A549 (cell line): ENCODE measurements around the gene RTN4RL1. TPM values are rescaled to one million over a fixed set of nuclear protein-coding genes. Genes with fewer than 3 reads are reported as not detected.

Source experiments
- ATAC-seq, 2 experiments: fragments of 200-7000 bp in 1 of 2; fragments of >200 bp in 1 of 2; cut with Nextera tagmentation in 1 of 2; cut with Tn5 transposase in 1 of 2; 3 replicates each; pipeline versions ENCODE4 v1.8.0 to v1.9.1; 2018 to 2020; ENCODE audit warnings: mild to moderate bottlenecking in 1 of 2, moderate library complexity in 1 of 2
- CTCF ChIA-PET: fragments of 300-600 bp; sonication (Branson Sonifier 250); formaldehyde crosslinking; extraction: SDS; loops from one replicate; lab custom pipeline; 2021; ENCODE audit warnings: antibody characterized with exemption, inconsistent platforms; lab: Yijun Ruan, JAX
- POLR2A ChIA-PET: fragments of 350-600 bp; formaldehyde crosslinking; extraction: SDS; loops from one replicate; lab custom pipeline; 2021; ENCODE audit warnings: antibody characterized with exemption, inconsistent platforms; lab: Yijun Ruan, JAX
- DNase-seq, 2 experiments: peaks; one replicate each; pipeline versions ENCODE4 v3.0.0 to v3.0.0-alpha.2; 2011 to 2016; ENCODE audit warnings: low read depth in 1 of 2, low spot score in 1 of 2
- FAIRE-seq: peaks from 2 replicates; lab custom pipeline; 2011; peaks lifted over from hg19 to GRCh38; lab: Jason Lieb, UNC
- H3K27ac ChIP-seq, 2 experiments: fragments of >200 bp; sonication (Bioruptor Twin); formaldehyde crosslinking; 3 replicates each; pipeline ENCODE4 v1.5.1; 2016 to 2017
- H3K4me1 ChIP-seq: fragments of >200 bp; sonication (Bioruptor Twin); formaldehyde crosslinking; 3 replicates; pipeline ENCODE4 v1.6.1; 2016
- H3K4me2 ChIP-seq: fragments of >200 bp; sonication (Bioruptor Twin); formaldehyde crosslinking; 3 replicates; pipeline ENCODE4 v1.6.1; 2016
- H3K4me3 ChIP-seq: fragments of >200 bp; sonication (Bioruptor Twin); formaldehyde crosslinking; 3 replicates; pipeline ENCODE4 v1.5.1; 2016
- H3K9me3 ChIP-seq: fragments of >200 bp; sonication (Bioruptor Twin); formaldehyde crosslinking; 3 replicates; pipeline ENCODE4 v1.6.1; 2016
- BHLHE40 ChIP-seq: IDR thresholded peaks from 2 replicates; pipeline ENCODE4 v1.6.1; 2012; ENCODE audit warnings: low read depth, low read length, inconsistent platforms
- CHD4 ChIP-seq: fragments of 200-600 bp; sonication (generic); IDR thresholded peaks from 2 replicates; pipeline ENCODE4 v1.6.1; 2016; ENCODE audit warnings: antibody characterized with exemption, mild to moderate bottlenecking, borderline replicate concordance
- EHF ChIP-seq: fragments of 250-450 bp; sonication (Bioruptor Pico); IDR thresholded peaks from 2 replicates; pipeline ENCODE4 v1.5.0; 2020; ENCODE audit warnings: mild to moderate bottlenecking
- ESRRA ChIP-seq: fragments of 150-350 bp; IDR thresholded peaks from 2 replicates; pipeline ENCODE4 v1.6.1; 2014; ENCODE audit warnings: mild to moderate bottlenecking, low read length, borderline replicate concordance
- FOSL2 ChIP-seq, 2 experiments: fragments of 450-650 bp in 1 of 2; fragments of >200 bp in 1 of 2; sonication (Bioruptor Twin) in 1 of 2; formaldehyde crosslinking; IDR thresholded peaks; 2 replicates each; pipeline versions ENCODE4 v1.5.0 to v1.6.1; 2016 to 2020; ENCODE audit warnings: mild to moderate bottlenecking in 1 of 2, moderate library complexity in 1 of 2
- GATA3 ChIP-seq: IDR thresholded peaks from 2 replicates; pipeline ENCODE4 v1.6.1; 2012; ENCODE audit warnings: borderline replicate concordance
- HEYL ChIP-seq: fragments of 250-450 bp; sonication (Bioruptor Pico); IDR thresholded peaks from 2 replicates; pipeline ENCODE4 v1.8.0; 2021; ENCODE audit warnings: mild to moderate bottlenecking, moderate library complexity
- JUN ChIP-seq, 2 experiments: fragments of >200 bp; sonication (Bioruptor Twin); formaldehyde crosslinking; IDR thresholded peaks; 2 replicates in 1 of 2; 3 replicates in 1 of 2; pipeline ENCODE4 v1.6.1; 2016 to 2017
- JUNB ChIP-seq: fragments of >200 bp; sonication (Bioruptor Twin); formaldehyde crosslinking; IDR thresholded peaks from 2 replicates; pipeline ENCODE4 v1.6.1; 2016
- KDM5A ChIP-seq: fragments of 200-600 bp; sonication (generic); IDR thresholded peaks from 2 replicates; pipeline ENCODE4 v1.6.1; 2016; ENCODE audit warnings: antibody characterized with exemption, mild to moderate bottlenecking
- MAZ ChIP-seq: fragments of 150-350 bp; IDR thresholded peaks from 2 replicates; pipeline ENCODE4 v1.6.1; 2014; ENCODE audit warnings: antibody characterized with exemption, low read depth, low read length, borderline replicate concordance
- MYC ChIP-seq: IDR thresholded peaks from 2 replicates; pipeline ENCODE4 v1.6.1; 2012; ENCODE audit warnings: mild to moderate bottlenecking, inconsistent platforms, low read length, improper control_type of control experiment, borderline replicate concordance
- NPAS2 ChIP-seq: fragments of 250-450 bp; sonication (Bioruptor Pico); IDR thresholded peaks from 2 replicates; pipeline ENCODE4 v1.8.0; 2022; ENCODE audit warnings: mild to moderate bottlenecking, moderate library complexity, borderline replicate concordance
- PHF8 ChIP-seq: fragments of 200-600 bp; sonication (generic); IDR thresholded peaks from 2 replicates; pipeline ENCODE4 v1.6.1; 2016; ENCODE audit warnings: low read depth, mild to moderate bottlenecking, antibody characterized with exemption, moderate library complexity, borderline replicate concordance
- RAD21 ChIP-seq, 2 experiments: fragments of >200 bp in 1 of 2; sonication (Bioruptor Twin) in 1 of 2; formaldehyde crosslinking in 1 of 2; IDR thresholded peaks in 1 of 2; conservative IDR thresholded peaks in 1 of 2; 2 replicates in 1 of 2; 3 replicates in 1 of 2; pipeline ENCODE4 v1.6.1; 2012 to 2018; ENCODE audit warnings: inconsistent platforms in 1 of 2
- RCOR1 ChIP-seq: fragments of 150-350 bp; IDR thresholded peaks from 2 replicates; pipeline ENCODE4 v1.6.1; 2014; ENCODE audit warnings: antibody characterized with exemption, low read length, low read depth
- RNF2 ChIP-seq: fragments of 200-600 bp; sonication (generic); IDR thresholded peaks from 2 replicates; pipeline ENCODE4 v1.6.1; 2016; ENCODE audit warnings: low read depth, mild to moderate bottlenecking, antibody characterized with exemption, moderate library complexity, borderline replicate concordance
- TFCP2L1 ChIP-seq: fragments of 250-450 bp; sonication (Bioruptor Pico); IDR thresholded peaks from 2 replicates; pipeline ENCODE4 v1.5.0; 2021; ENCODE audit warnings: mild to moderate bottlenecking
- ZC3H11A ChIP-seq: fragments of 450-650 bp; IDR thresholded peaks from 2 replicates; pipeline ENCODE4 v1.6.1; 2014; ENCODE audit warnings: antibody characterized with exemption, mild to moderate bottlenecking
- ZNF302 ChIP-seq: fragments of 250-450 bp; sonication (Bioruptor Pico); IDR thresholded peaks from 2 replicates; pipeline ENCODE4 v1.9.0; 2021; ENCODE audit warnings: inconsistent platforms, mild to moderate bottlenecking, moderate library complexity
- WGBS: methylation state at CpG from one replicate; pipeline ENCODE4 v1.1.6; 2017; ENCODE audit errors: missing lambda C conversion rate; 5-methylcytosine and 5-hydroxymethylcytosine counted together
- polyA plus RNA-seq, 4 experiments: library from polyadenylated mRNA; depleted of rRNA in 3 of 4; stranded (reverse); fragments of >200 nt; fragmentation: RNase III in 1 of 4; extraction: RNeasy Plus Mini Kit Qiagen cat#74134 plus additional on column Dnase treatment in 1 of 4; gene quantifications; 2 replicates in 3 of 4; 3 replicates in 1 of 4; pipeline ENCODE4 v1.2.3, GENCODE V29; 2011 to 2017
- TF ChIP-seq, protein P1 (sequence below): IDR thresholded peaks from 2 replicates; pipeline ENCODE4 v1.6.1; 2012; ENCODE audit warnings: low read depth, borderline replicate concordance
- TF ChIP-seq, protein P2 (sequence below): fragments of 450-650 bp; IDR thresholded peaks from 2 replicates; pipeline ENCODE4 v1.6.1; 2014; ENCODE audit warnings: antibody characterized with exemption

RTN4RL1 gene
- polyA plus RNA-seq, 2 of the 4 experiments (the other 2 are of a cell fraction): 0.39 to 1.5 TPM

DNA sequence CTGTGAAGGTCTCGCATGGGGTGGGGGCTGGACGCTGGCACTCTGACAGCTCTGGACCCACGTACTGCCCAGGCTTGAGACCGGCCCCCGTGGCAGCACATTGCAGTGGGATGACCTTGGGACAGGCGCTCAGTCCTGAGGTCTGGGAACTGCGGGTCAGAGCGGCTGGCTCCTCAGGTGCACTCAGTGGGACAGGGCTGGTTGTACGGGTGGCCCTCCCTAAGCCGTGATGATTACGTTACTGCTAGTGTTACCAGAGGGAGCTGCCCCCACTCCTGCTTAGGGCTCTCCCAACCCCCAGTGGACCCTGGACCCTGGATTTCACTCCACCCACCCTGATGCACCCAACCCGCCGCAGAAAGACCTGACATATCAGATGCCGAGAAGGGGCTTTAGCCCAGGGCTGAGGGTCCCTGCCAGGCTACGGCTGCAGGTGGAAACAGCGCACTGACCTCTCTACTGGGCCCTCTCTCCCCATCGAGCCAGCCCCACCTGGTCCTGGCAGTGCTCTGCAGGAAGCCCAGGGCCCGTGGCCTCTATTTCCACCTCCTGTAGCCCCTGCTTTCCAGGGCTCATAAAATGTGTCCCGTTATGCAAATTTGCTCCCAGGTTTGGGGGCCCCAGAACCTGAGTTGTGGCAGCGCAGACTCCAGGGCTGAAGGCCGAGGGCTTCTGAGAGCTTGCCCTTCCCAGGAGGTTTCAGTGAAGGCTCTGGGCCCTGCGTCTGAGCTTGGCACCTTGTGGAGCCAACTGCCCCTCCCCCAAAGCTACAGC is 77.2 kb downstream of the RTN4RL1 start:
- H3K4me3 ChIP-seq: no peak overlapping the region
- CTCF ChIA-PET: interaction anchor here (1.1 to 1.4 kb wide), 2 partner anchors 17 to 78 kb away, joined by 4 to 6 read pairs; partner anchors contain the start of gene RTN4RL1
- WGBS: 87% methylated on average over 19 of the region's 22 CpGs

DNA sequence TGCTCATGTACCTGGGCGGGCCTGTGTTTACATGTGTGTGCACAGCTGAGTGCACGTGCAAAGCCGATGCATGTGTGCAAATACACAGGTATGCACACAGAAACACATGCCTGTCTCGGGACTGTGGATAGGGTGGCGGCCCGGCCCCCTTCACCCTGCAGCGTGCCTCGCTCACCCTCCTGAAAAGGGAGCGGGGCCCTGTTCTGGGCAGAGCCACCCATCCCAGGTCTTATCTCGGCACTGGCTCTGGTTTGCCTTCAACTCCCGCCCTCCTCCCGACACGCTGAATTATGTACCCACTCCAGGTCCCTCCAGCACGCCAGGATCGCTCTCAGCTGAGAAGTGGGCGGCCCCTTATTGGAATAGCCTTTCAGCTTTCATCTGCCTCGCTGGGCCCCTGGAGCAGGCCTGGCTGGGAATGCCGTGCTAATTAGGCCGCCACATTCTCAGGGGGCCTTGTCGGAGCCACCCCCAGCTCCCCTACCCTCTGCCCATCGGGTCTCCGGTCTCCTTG is 77.8 kb downstream of the RTN4RL1 start:
- 85% methylated on average over 22 of the region's 22 CpGs for WGBS
- DNase-seq: no peak
- H3K4me2 ChIP-seq: no peak overlapping the region
- no peaks in the 10 kb centered on the region for H3K4me1 ChIP-seq
- POLR2A ChIA-PET: no interaction called here
- TF ChIP-seq RAD21 (conservative IDR thresholded peaks at IDR 0.05 in 1 of 2, IDR thresholded peaks at IDR 0.05 in 1 of 2) (no peak), EHF (CRISPR knock-in tag) (no peak), BHLHE40 (no peak), TFCP2L1 (CRISPR knock-in tag) (no peak), CHD4 (no peak), RNF2 (no peak), ZNF302 (CRISPR knock-in tag) (no peak), PHF8 (no peak), FOSL2 (IDR thresholded peaks at IDR 0.05) (no peak), FOSL2 (CRISPR knock-in tag; IDR thresholded peaks at IDR 0.05) (no peak), JUNB (no peak)
- TF ChIP-seq, protein P1, sequence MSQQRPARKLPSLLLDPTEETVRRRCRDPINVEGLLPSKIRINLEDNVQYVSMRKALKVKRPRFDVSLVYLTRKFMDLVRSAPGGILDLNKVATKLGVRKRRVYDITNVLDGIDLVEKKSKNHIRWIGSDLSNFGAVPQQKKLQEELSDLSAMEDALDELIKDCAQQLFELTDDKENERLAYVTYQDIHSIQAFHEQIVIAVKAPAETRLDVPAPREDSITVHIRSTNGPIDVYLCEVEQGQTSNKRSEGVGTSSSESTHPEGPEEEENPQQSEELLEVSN: no peak
- CTCF ChIA-PET: interaction anchor here (1.4 kb wide), 1 partner anchor 16 kb away, joined by 4 read pairs; no protein-coding TSS in a partner anchor
- FAIRE-seq: no peak
- H3K9me3 ChIP-seq: no peaks in the 10 kb centered on the region
- no peak overlapping the region for H3K4me3 ChIP-seq
- H3K27ac ChIP-seq: no peak overlapping the region
- no peak for ATAC-seq

More for the DNA sequence above, 77.2 kb downstream of the RTN4RL1 start:
- FAIRE-seq (no peak), ATAC-seq (no peak), DNase-seq (no peak)
- H3K4me2 ChIP-seq: no peak overlapping the region
- H3K27ac ChIP-seq: no peak overlapping the region
- H3K9me3 ChIP-seq: no peaks in the 10 kb centered on the region
- no peak for TF ChIP-seq GATA3
- no peak for TF ChIP-seq MAZ
- no peak for TF ChIP-seq RCOR1
- TF ChIP-seq, protein P2, sequence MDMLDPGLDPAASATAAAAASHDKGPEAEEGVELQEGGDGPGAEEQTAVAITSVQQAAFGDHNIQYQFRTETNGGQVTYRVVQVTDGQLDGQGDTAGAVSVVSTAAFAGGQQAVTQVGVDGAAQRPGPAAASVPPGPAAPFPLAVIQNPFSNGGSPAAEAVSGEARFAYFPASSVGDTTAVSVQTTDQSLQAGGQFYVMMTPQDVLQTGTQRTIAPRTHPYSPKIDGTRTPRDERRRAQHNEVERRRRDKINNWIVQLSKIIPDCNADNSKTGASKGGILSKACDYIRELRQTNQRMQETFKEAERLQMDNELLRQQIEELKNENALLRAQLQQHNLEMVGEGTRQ: no peak
- no peak for TF ChIP-seq ESRRA
- no peak for TF ChIP-seq MYC
- no peak for TF ChIP-seq JUN (IDR thresholded peaks at IDR 0.05)
- TF ChIP-seq ZC3H11A: no peak
- TF ChIP-seq HEYL (CRISPR knock-in tag): no peak
- no peak for TF ChIP-seq ZNF302 (CRISPR knock-in tag)
- no peak for TF ChIP-seq KDM5A
- TF ChIP-seq NPAS2: no peak
- POLR2A ChIA-PET: no interaction called here
- no peaks in the 10 kb centered on the region for H3K4me1 ChIP-seq
